Endodermal cell (in vitro differentiated cells): ENCODE results near the gene OSBPL8. TPM values are rescaled to one million over a fixed set of nuclear protein-coding genes. Genes with fewer than 3 reads are reported as not detected.

ENCODE experiments used
- DNase-seq: peaks from one replicate; pipeline ENCODE4 v3.0.0-alpha.2; 2017
- H3K27ac ChIP-seq: 2 replicates; pipeline ENCODE4 v1.5.1; 2013; ENCODE audit warnings: mild to moderate bottlenecking, low read depth, low read length, moderate library complexity
- H3K27me3 ChIP-seq: 2 replicates; pipeline ENCODE4 v1.6.1; 2013; ENCODE audit warnings: mild to moderate bottlenecking, low read length, moderate library complexity; ENCODE audit not compliant: insufficient read depth, control insufficient read depth, poor library complexity, severe bottlenecking
- H3K36me3 ChIP-seq: 2 replicates; pipeline ENCODE4 v1.7.0; 2013; ENCODE audit warnings: mild to moderate bottlenecking, low read length, moderate library complexity; ENCODE audit not compliant: control insufficient read depth, insufficient read depth
- H3K4me1 ChIP-seq: one replicate; pipeline ENCODE4 v1.7.0; 2013; ENCODE audit warnings: low read length; ENCODE audit not compliant: control insufficient read depth, insufficient read depth
- H3K4me3 ChIP-seq: 2 replicates; pipeline ENCODE4 v1.5.1; 2013; ENCODE audit warnings: mild to moderate bottlenecking, low read length, moderate library complexity
- H3K9ac ChIP-seq: 2 replicates; pipeline ENCODE4 v1.6.1; 2013; ENCODE audit warnings: mild to moderate bottlenecking, low read length, moderate library complexity; ENCODE audit not compliant: poor library complexity, severe bottlenecking; ENCODE audit errors: extremely low read depth
- H3K9me3 ChIP-seq: 2 replicates; pipeline ENCODE4 v1.6.1; 2013; ENCODE audit warnings: mild to moderate bottlenecking, low read length, moderate library complexity; ENCODE audit not compliant: control insufficient read depth
- H3K27ac Mint-ChIP-seq: 2 replicates; pipeline ENCODE4 v1.8.0; 2020; ENCODE audit warnings: mixed read lengths
- H3K27me3 Mint-ChIP-seq: 2 replicates; pipeline ENCODE4 v1.8.0; 2021; ENCODE audit warnings: mild to moderate bottlenecking, mixed read lengths; ENCODE audit not compliant: insufficient read depth
- H3K36me3 Mint-ChIP-seq: 2 replicates; pipeline ENCODE4 v1.8.0; 2020; ENCODE audit warnings: low read depth, mixed read lengths
- H3K4me1 Mint-ChIP-seq: 2 replicates; pipeline ENCODE4 v1.8.0; 2020; ENCODE audit warnings: mixed read lengths
- H3K4me3 Mint-ChIP-seq: 2 replicates; pipeline ENCODE4 v1.8.0; 2020; ENCODE audit warnings: mild to moderate bottlenecking, moderate library complexity, mixed read lengths
- H3K9me3 Mint-ChIP-seq: 2 replicates; pipeline ENCODE4 v1.8.0; 2020; ENCODE audit warnings: mild to moderate bottlenecking, mixed read lengths
- WGBS, 2 experiments: methylation state at CpG; one replicate each; pipeline versions ENCODE4 v1.1.5 to v1.1.7; 2013; ENCODE audit warnings: missing lambda C conversion rate in 2 of 2, mixed read lengths in 1 of 2; ENCODE audit not compliant: insufficient coverage in 1 of 2, insufficient read length in 1 of 2; 5-methylcytosine and 5-hydroxymethylcytosine counted together
- total RNA-seq, 2 donors: library from RNA; stranded (reverse); fragmentation: NEBNext Ultra II Directional in 1 of 2; extraction: Animal tissue kit (Norgen Biotek cat#: 25700) in 1 of 2; gene quantifications; 2 replicates in 1 of 2; 3 replicates in 1 of 2; pipeline ENCODE4 v1.2.1, GENCODE V29; 2021
- TF ChIP-seq, protein P1 (sequence below): fragments of 200-600 bp; sonication (generic); conservative IDR thresholded peaks from 2 replicates; pipeline ENCODE4 v1.5.0; 2021; ENCODE audit warnings: antibody characterized with exemption, mild to moderate bottlenecking

OSBPL8 gene
- total RNA-seq, 2 donors from 2014 or later: 44.0 to 58.8 TPM

DNA sequence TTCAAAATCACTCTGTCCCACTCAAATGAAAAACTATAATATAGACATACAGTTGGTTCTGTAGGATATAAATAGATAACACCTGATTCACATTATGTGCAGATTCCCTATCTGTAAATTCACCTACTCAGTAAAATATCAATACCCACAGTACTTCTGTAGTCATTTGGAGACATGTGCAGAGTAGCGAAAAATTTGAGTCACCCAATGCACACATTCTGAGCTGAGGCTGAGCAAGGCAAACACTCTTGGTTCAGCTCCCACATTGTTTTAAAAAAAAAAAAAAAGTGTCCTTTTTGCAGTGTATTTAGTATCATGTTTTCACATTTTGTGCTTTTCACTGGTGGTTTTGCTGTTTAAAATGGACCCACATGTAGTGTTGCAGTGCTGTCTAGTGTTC lies 184.1 kb downstream of the OSBPL8 start:
- Histone ChIP-seq H3K9ac (no peak overlapping the region), H3K9me3 (no peaks in the 10 kb centered on the region), H3K36me3 (peaks cover 40% of the 10 kb centered on the region), H3K4me1 (peaks cover 4% of the 10 kb centered on the region), H3K27me3 (no peaks in the 10 kb centered on the region), H3K27ac (no peak overlapping the region), H3K4me3 (no peak overlapping the region)
- H3K27ac Mint-ChIP-seq: no peak overlapping the region
- 95% methylated on average over 1 of the region's 1 CpG; no CpG with 5 or more reads in 1 of the 2 experiments for WGBS, 2 experiments
- no peak for DNase-seq
- TF ChIP-seq, protein P1, sequence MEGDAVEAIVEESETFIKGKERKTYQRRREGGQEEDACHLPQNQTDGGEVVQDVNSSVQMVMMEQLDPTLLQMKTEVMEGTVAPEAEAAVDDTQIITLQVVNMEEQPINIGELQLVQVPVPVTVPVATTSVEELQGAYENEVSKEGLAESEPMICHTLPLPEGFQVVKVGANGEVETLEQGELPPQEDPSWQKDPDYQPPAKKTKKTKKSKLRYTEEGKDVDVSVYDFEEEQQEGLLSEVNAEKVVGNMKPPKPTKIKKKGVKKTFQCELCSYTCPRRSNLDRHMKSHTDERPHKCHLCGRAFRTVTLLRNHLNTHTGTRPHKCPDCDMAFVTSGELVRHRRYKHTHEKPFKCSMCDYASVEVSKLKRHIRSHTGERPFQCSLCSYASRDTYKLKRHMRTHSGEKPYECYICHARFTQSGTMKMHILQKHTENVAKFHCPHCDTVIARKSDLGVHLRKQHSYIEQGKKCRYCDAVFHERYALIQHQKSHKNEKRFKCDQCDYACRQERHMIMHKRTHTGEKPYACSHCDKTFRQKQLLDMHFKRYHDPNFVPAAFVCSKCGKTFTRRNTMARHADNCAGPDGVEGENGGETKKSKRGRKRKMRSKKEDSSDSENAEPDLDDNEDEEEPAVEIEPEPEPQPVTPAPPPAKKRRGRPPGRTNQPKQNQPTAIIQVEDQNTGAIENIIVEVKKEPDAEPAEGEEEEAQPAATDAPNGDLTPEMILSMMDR: no peak
- no peaks in the 10 kb centered on the region for H3K27me3 Mint-ChIP-seq
- no peaks in the 10 kb centered on the region for H3K9me3 Mint-ChIP-seq
- H3K36me3 Mint-ChIP-seq: peaks cover 33% of the 10 kb centered on the region
- H3K4me1 Mint-ChIP-seq: peaks cover 17% of the 10 kb centered on the region
- no peak overlapping the region for H3K4me3 Mint-ChIP-seq

DNA sequence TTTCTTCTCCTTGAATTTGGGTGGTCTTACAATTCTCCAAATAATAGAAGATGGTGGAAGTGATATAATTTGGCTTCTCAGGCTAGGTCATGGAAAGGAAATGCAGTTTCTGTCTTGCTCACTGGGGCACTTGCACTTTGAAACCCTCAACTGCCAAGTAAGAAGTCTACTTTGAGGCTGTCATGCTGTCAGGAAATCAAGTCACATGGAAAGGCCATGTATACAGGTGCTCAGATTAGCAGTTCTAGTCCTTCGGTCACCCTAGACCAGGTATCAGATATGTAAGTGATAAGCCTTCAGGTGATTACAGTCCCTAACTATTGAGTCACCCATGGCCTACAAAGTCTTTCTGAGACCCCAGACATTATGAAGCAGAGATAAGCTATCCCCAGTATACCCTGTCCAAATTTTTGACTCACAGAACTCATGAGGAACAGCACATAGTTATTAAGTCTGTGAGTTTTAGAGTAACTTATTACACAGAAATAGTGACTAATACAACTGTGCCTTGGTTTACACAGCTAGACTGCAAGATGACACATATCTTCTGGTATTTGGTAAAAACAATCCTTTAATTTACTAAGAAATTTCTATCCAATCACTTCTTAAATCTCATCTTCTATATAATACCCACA lies 185.1 kb downstream of the OSBPL8 start:
- H3K9me3 ChIP-seq: no peaks in the 10 kb centered on the region
- TF ChIP-seq, protein P1: no peak
- peaks cover 17% of the 10 kb centered on the region for H3K4me1 Mint-ChIP-seq
- no peaks in the 10 kb centered on the region for H3K27me3 ChIP-seq
- no peak overlapping the region for H3K4me3 ChIP-seq
- WGBS, 2 experiments: 96 to 100% methylated on average over 1 of the region's 1 CpG
- peaks cover 34% of the 10 kb centered on the region for H3K36me3 Mint-ChIP-seq
- peaks cover 4% of the 10 kb centered on the region for H3K4me1 ChIP-seq
- no peaks in the 10 kb centered on the region for H3K27me3 Mint-ChIP-seq
- no peak overlapping the region for H3K4me3 Mint-ChIP-seq
- no peak overlapping the region for H3K27ac ChIP-seq
- H3K27ac Mint-ChIP-seq: no peak overlapping the region
- H3K36me3 ChIP-seq: peaks cover 41% of the 10 kb centered on the region
- DNase-seq: no peak
- H3K9me3 Mint-ChIP-seq: no peaks in the 10 kb centered on the region
- H3K9ac ChIP-seq: no peak overlapping the region

DNA sequence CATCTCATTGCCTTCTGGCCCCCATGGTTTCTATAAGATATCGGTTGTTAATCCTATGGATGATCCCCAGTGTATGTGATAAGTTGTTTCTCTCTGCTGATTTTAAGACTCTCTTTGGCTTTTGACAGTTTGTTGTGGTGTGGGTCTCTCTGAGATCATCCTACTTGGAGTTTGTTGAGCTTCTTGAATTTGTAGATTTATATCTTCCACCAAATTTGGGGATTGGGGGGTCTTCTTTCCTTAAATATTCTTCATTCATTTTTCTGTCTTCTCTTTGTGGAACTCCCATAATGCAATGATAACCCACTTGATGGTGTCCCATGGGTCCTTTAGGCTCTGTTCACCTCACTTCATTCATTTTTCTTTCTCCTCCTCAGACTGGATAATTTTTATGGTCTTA lies 191.3 kb downstream of the OSBPL8 start:
- H3K36me3 Mint-ChIP-seq: peaks cover 59% of the 10 kb centered on the region

More for the DNA sequence above, 191.3 kb downstream of the OSBPL8 start:
- H3K4me1 Mint-ChIP-seq: peaks cover 5% of the 10 kb centered on the region
- Histone ChIP-seq H3K4me1 (peaks cover 4% of the 10 kb centered on the region), H3K9me3 (peaks cover 12% of the 10 kb centered on the region), H3K27me3 (no peaks in the 10 kb centered on the region), H3K36me3 (peaks cover 53% of the 10 kb centered on the region), H3K27ac (no peak overlapping the region), H3K9ac (no peak overlapping the region), H3K4me3 (no peak overlapping the region)
- peaks cover 11% of the 10 kb centered on the region for H3K9me3 Mint-ChIP-seq
- H3K27ac Mint-ChIP-seq: no peak overlapping the region
- no peak overlapping the region for H3K4me3 Mint-ChIP-seq
- TF ChIP-seq, protein P1: no peak
- DNase-seq: no peak
- no peaks in the 10 kb centered on the region for H3K27me3 Mint-ChIP-seq
- 100% methylated on average over 1 of the region's 1 CpG; no CpG with 5 or more reads in 1 of the 2 experiments for WGBS, 2 experiments
